HEK293 (cell line): Measurements from ENCODE around the gene LTBP1.

Experiments
- CTCF ChIA-PET: fragments of 350-600 bp; formaldehyde crosslinking; extraction: SDS; loops from one replicate; lab custom pipeline; 2021; ENCODE audit warnings: antibody characterized with exemption; lab: Yijun Ruan, JAX
- POLR2A ChIA-PET: fragments of 300-600 bp; formaldehyde crosslinking; extraction: SDS; loops from one replicate; lab custom pipeline; 2020; ENCODE audit warnings: antibody characterized with exemption, inconsistent platforms; lab: Yijun Ruan, JAX
- H3K27ac ChIP-seq: fragments of 200-500 bp; sonication (Bioruptor generic); 2 replicates; pipeline ENCODE4 v1.5.1; 2014; ENCODE audit warnings: low read depth, low read length, control low read depth, inconsistent platforms; ENCODE audit errors: extremely low read depth
- H3K36me3 ChIP-seq, 2 experiments: fragments of 200-500 bp in 1 of 2; sonication (Bioruptor generic) in 1 of 2; 1 replicate in 1 of 2; 2 replicates in 1 of 2; pipeline ENCODE4 v1.5.1; 2014 to 2017; ENCODE audit warnings: inconsistent platforms in 2 of 2, low read length in 2 of 2; ENCODE audit not compliant: control insufficient read depth in 2 of 2, insufficient read depth in 1 of 2
- H3K4me1 ChIP-seq: fragments of 200-500 bp; sonication (Bioruptor generic); 2 replicates; pipeline ENCODE4 v1.5.1; 2014; ENCODE audit warnings: mild to moderate bottlenecking, low read length, inconsistent platforms; ENCODE audit not compliant: control insufficient read depth, insufficient read depth
- H3K4me3 ChIP-seq: 2 replicates; pipeline ENCODE4 v1.5.1; 2011; ENCODE audit warnings: low read depth, mild to moderate bottlenecking, control low read depth, low read length, moderate library complexity
- H3K9me3 ChIP-seq: fragments of 200-500 bp; sonication (Bioruptor generic); 2 replicates; pipeline ENCODE4 v1.5.1; 2014; ENCODE audit warnings: low read depth, low read length, inconsistent platforms; ENCODE audit not compliant: control insufficient read depth, insufficient read depth
- GLI2 ChIP-seq: fragments of 450-650 bp; formaldehyde crosslinking; IDR thresholded peaks from 2 replicates; pipeline ENCODE4; 2017; ENCODE audit warnings: missing biosample characterization, missing genetic modification characterization, low read depth, borderline replicate concordance
- GLIS2 ChIP-seq: fragments of 450-650 bp; formaldehyde crosslinking; IDR thresholded peaks from 2 replicates; pipeline ENCODE4 v1.5.1; 2016; ENCODE audit warnings: missing biosample characterization, missing genetic modification characterization
- MEIS1 ChIP-seq: sonication (generic); formaldehyde crosslinking; IDR thresholded peaks from 2 replicates; pipeline ENCODE4 v1.8.1; 2022; ENCODE audit warnings: missing genetic modification reagents, mild to moderate bottlenecking, borderline replicate concordance
- REPIN1 ChIP-seq: fragments of 450-650 bp; formaldehyde crosslinking; IDR thresholded peaks from 2 replicates; pipeline ENCODE4 v1.5.1; 2017; ENCODE audit warnings: missing biosample characterization, missing genetic modification characterization, low read depth
- SP7 ChIP-seq: fragments of 450-650 bp; formaldehyde crosslinking; IDR thresholded peaks from 2 replicates; pipeline ENCODE4 v1.5.1; 2016; ENCODE audit warnings: missing biosample characterization, missing genetic modification characterization
- ZNF114 ChIP-seq: fragments of 450-650 bp; formaldehyde crosslinking; IDR thresholded peaks from 2 replicates; pipeline ENCODE4 v1.5.0; 2017; ENCODE audit warnings: missing biosample characterization, missing genetic modification characterization
- ZNF133 ChIP-seq: fragments of 450-650 bp; formaldehyde crosslinking; IDR thresholded peaks from 2 replicates; pipeline ENCODE4 v1.5.1; 2016; ENCODE audit warnings: missing biosample characterization, missing genetic modification characterization
- ZNF202 ChIP-seq: fragments of 450-650 bp; formaldehyde crosslinking; IDR thresholded peaks from 2 replicates; pipeline ENCODE4 v1.5.1; 2016; ENCODE audit warnings: missing biosample characterization, missing genetic modification characterization, borderline replicate concordance
- ZNF324 ChIP-seq: fragments of 450-650 bp; formaldehyde crosslinking; IDR thresholded peaks from 2 replicates; pipeline ENCODE4 v1.5.1; 2016; ENCODE audit warnings: missing biosample characterization, missing genetic modification characterization
- ZNF350 ChIP-seq: fragments of 450-650 bp; formaldehyde crosslinking; IDR thresholded peaks from 2 replicates; pipeline ENCODE4 v1.5.0; 2017; ENCODE audit warnings: missing biosample characterization, mild to moderate bottlenecking, missing genetic modification characterization
- ZNF621 ChIP-seq: fragments of 450-650 bp; formaldehyde crosslinking; IDR thresholded peaks from 2 replicates; pipeline ENCODE4 v1.5.1; 2017; ENCODE audit warnings: missing biosample characterization, missing genetic modification characterization
- ZNF623 ChIP-seq: fragments of 450-650 bp; formaldehyde crosslinking; IDR thresholded peaks from 2 replicates; pipeline ENCODE4 v1.5.1; 2016; ENCODE audit warnings: missing biosample characterization, missing genetic modification characterization
- ZNF629 ChIP-seq: fragments of 450-650 bp; formaldehyde crosslinking; IDR thresholded peaks from 2 replicates; pipeline ENCODE4 v1.5.1; 2017; ENCODE audit warnings: missing biosample characterization, missing genetic modification characterization
- ZNF654 ChIP-seq: fragments of 450-650 bp; formaldehyde crosslinking; IDR thresholded peaks from 2 replicates; pipeline ENCODE4 v1.5.1; 2016; ENCODE audit warnings: low read depth, missing biosample characterization, missing genetic modification characterization
- ZNF791 ChIP-seq: fragments of 450-650 bp; formaldehyde crosslinking; IDR thresholded peaks from 2 replicates; pipeline ENCODE4 v1.5.1; 2016; ENCODE audit warnings: missing biosample characterization, missing genetic modification characterization
- TF ChIP-seq, protein P1 (sequence below): fragments of 450-650 bp; formaldehyde crosslinking; IDR thresholded peaks from 2 replicates; pipeline ENCODE4 v1.5.1; 2016; ENCODE audit warnings: missing biosample characterization, missing genetic modification characterization
- TF ChIP-seq, protein P2 (sequence below): fragments of 450-650 bp; formaldehyde crosslinking; IDR thresholded peaks from 2 replicates; pipeline ENCODE4 v1.5.1; 2017; ENCODE audit warnings: missing biosample characterization, missing genetic modification characterization
- TF ChIP-seq, protein P3 (sequence below): fragments of 450-650 bp; IDR thresholded peaks from 2 replicates; pipeline ENCODE4 v1.5.1; 2018; ENCODE audit warnings: missing biosample characterization, missing genetic modification characterization
- TF ChIP-seq, protein P4 (sequence below): fragments of 450-650 bp; formaldehyde crosslinking; IDR thresholded peaks from 2 replicates; pipeline ENCODE4 v1.5.1; 2017; ENCODE audit warnings: missing biosample characterization, missing genetic modification characterization
- TF ChIP-seq, protein P5 (sequence below): fragments of 450-650 bp; formaldehyde crosslinking; IDR thresholded peaks from 2 replicates; pipeline ENCODE4 v1.5.1; 2016; ENCODE audit warnings: missing biosample characterization, missing genetic modification characterization
- TF ChIP-seq, protein P6 (sequence below): fragments of 450-650 bp; formaldehyde crosslinking; IDR thresholded peaks from 2 replicates; pipeline ENCODE4 v1.5.1; 2016; ENCODE audit warnings: missing biosample characterization, missing genetic modification characterization

LTBP1 gene

DNA sequence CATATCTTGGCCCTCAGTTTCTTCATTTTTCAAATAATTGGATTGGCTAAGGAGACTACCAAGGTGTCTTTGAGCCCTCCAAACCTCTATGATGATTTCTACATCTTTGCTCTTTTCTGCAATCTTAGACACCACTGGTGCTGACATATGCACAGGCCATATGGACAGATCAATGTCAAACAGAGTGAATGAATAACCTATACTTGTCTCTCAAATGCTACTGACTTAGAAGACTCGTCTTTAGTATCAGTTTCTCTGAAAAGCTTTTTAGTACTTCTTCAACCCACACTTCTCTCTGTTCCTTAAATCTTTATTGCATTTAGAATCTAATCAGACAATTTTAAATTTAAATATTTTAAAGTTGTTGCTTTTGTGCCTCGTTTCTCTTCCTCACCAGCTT, 258.2 kb downstream of the LTBP1 start:
- ChIA-PET POLR2A (no interaction called here), CTCF (interaction anchor here (1.2 kb wide), 1 partner anchor 185 kb away, joined by 4 read pairs; no protein-coding TSS in a partner anchor)
- Histone ChIP-seq H3K9me3 (no peaks in the 10 kb centered on the region), H3K36me3 (no peaks in the 10 kb centered on the region), H3K4me3 (no peak overlapping the region), H3K27ac (no peak overlapping the region), H3K4me1 (no peaks in the 10 kb centered on the region)
- TF ChIP-seq ZNF621 (tag by site-specific recombination) (no peak), ZNF623 (tag by site-specific recombination) (no peak), GLI2 (tag by site-specific recombination) (no peak), ZNF350 (no peak), MEIS1 (CRISPR knock-in tag) (no peak)
- TF ChIP-seq, protein P1, sequence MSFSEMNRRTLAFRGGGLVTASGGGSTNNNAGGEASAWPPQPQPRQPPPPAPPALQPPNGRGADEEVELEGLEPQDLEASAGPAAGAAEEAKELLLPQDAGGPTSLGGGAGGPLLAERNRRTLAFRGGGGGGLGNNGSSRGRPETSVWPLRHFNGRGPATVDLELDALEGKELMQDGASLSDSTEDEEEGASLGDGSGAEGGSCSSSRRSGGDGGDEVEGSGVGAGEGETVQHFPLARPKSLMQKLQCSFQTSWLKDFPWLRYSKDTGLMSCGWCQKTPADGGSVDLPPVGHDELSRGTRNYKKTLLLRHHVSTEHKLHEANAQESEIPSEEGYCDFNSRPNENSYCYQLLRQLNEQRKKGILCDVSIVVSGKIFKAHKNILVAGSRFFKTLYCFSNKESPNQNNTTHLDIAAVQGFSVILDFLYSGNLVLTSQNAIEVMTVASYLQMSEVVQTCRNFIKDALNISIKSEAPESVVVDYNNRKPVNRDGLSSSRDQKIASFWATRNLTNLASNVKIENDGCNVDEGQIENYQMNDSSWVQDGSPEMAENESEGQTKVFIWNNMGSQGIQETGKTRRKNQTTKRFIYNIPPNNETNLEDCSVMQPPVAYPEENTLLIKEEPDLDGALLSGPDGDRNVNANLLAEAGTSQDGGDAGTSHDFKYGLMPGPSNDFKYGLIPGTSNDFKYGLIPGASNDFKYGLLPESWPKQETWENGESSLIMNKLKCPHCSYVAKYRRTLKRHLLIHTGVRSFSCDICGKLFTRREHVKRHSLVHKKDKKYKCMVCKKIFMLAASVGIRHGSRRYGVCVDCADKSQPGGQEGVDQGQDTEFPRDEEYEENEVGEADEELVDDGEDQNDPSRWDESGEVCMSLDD (tag by site-specific recombination), result no peak
- TF ChIP-seq, protein P2, sequence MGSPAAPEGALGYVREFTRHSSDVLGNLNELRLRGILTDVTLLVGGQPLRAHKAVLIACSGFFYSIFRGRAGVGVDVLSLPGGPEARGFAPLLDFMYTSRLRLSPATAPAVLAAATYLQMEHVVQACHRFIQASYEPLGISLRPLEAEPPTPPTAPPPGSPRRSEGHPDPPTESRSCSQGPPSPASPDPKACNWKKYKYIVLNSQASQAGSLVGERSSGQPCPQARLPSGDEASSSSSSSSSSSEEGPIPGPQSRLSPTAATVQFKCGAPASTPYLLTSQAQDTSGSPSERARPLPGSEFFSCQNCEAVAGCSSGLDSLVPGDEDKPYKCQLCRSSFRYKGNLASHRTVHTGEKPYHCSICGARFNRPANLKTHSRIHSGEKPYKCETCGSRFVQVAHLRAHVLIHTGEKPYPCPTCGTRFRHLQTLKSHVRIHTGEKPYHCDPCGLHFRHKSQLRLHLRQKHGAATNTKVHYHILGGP (tag by site-specific recombination), result no peak
- TF ChIP-seq, protein P3, sequence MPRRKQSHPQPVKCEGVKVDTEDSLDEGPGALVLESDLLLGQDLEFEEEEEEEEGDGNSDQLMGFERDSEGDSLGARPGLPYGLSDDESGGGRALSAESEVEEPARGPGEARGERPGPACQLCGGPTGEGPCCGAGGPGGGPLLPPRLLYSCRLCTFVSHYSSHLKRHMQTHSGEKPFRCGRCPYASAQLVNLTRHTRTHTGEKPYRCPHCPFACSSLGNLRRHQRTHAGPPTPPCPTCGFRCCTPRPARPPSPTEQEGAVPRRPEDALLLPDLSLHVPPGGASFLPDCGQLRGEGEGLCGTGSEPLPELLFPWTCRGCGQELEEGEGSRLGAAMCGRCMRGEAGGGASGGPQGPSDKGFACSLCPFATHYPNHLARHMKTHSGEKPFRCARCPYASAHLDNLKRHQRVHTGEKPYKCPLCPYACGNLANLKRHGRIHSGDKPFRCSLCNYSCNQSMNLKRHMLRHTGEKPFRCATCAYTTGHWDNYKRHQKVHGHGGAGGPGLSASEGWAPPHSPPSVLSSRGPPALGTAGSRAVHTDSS, result no peak

DNA sequence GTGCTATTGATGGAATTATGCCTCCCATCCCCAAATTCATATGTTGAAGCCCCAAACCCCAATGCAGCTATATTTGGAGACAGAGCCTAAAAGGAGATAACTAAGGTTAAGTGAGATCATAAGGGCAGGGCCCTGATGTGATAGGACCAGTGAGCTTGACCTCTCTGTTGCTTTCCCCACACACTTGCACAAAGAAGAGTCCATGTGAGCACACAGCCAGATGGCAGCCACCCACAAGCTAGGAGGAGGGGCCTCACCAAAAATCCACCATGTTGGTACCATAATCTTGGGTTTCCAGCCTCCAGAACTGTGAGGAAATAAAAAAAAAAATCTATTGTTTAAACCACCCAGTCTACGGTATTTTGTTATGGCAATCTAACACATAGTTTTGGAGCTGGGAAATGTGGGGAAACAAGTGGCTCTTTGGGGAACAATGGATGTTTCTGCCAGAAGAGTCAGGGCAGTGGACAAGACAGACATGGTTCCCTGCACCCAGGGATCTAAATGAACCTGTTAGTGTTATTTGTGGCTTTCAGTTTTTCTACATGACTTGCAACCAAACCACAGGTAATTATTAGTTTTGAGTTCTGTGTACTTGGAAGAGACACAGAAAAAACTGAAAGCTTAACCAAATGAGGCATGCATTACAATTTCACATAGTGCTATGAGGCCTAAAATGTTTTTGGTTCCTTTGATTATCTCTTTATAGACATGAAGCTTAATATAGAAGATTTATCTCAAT, 259.1 kb downstream of the LTBP1 start:
- ChIA-PET CTCF (interaction anchor here (0.6 kb wide), 1 partner anchor 181 kb away, joined by 4 read pairs; no protein-coding TSS in a partner anchor), POLR2A (no interaction called here)
- no peak for TF ChIP-seq ZNF629
- TF ChIP-seq ZNF654, result no peak
- no peak for TF ChIP-seq ZNF791
- TF ChIP-seq, protein P4, sequence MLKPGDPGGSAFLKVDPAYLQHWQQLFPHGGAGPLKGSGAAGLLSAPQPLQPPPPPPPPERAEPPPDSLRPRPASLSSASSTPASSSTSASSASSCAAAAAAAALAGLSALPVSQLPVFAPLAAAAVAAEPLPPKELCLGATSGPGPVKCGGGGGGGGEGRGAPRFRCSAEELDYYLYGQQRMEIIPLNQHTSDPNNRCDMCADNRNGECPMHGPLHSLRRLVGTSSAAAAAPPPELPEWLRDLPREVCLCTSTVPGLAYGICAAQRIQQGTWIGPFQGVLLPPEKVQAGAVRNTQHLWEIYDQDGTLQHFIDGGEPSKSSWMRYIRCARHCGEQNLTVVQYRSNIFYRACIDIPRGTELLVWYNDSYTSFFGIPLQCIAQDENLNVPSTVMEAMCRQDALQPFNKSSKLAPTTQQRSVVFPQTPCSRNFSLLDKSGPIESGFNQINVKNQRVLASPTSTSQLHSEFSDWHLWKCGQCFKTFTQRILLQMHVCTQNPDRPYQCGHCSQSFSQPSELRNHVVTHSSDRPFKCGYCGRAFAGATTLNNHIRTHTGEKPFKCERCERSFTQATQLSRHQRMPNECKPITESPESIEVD (tag by site-specific recombination), result no peak
- no peak for TF ChIP-seq GLIS2
- TF ChIP-seq ZNF350, result no peak
- no peak for TF ChIP-seq REPIN1 (tag by site-specific recombination)
- TF ChIP-seq SP7 (tag by site-specific recombination), result no peak
- TF ChIP-seq, protein P5, sequence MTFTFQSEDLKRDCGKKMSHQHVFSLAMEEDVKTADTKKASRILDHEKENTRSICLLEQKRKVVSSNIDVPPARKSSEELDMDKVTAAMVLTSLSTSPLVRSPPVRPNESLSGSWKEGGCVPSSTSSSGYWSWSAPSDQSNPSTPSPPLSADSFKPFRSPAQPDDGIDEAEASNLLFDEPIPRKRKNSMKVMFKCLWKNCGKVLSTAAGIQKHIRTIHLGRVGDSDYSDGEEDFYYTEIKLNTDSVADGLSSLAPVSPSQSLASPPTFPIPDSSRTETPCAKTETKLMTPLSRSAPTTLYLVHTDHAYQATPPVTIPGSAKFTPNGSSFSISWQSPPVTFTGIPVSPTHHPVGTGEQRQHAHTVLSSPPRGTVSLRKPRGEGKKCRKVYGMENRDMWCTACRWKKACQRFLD, result no peak
- TF ChIP-seq ZNF202 (tag by site-specific recombination), result no peak
- TF ChIP-seq ZNF114 (tag by site-specific recombination), result no peak
- TF ChIP-seq, protein P6, sequence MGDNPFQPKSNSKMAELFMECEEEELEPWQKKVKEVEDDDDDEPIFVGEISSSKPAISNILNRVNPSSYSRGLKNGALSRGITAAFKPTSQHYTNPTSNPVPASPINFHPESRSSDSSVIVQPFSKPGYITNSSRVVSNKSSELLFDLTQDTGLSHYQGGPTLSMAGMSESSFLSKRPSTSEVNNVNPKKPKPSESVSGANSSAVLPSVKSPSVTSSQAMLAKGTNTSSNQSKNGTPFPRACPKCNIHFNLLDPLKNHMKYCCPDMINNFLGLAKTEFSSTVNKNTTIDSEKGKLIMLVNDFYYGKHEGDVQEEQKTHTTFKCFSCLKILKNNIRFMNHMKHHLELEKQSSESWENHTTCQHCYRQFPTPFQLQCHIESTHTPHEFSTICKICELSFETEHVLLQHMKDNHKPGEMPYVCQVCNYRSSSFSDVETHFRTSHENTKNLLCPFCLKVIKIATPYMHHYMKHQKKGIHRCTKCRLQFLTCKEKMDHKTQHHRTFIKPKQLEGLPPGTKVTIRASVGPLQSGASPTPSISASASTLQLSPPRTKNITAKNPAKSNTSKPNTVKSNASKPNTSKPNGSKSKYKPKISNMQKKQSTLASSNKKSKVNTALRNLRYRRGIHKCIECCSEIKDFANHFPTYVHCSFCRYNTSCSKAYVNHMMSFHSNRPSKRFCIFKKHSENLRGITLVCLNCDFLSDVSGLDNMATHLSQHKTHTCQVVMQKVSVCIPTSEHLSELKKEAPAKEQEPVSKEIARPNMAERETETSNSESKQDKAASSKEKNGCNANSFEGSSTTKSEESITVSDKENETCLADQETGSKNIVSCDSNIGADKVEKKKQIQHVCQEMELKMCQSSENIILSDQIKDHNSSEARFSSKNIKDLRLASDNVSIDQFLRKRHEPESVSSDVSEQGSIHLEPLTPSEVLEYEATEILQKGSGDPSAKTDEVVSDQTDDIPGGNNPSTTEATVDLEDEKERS (tag by site-specific recombination), result no peak
- no peak for TF ChIP-seq ZNF133 (tag by site-specific recombination)
- TF ChIP-seq ZNF324 (tag by site-specific recombination), result no peak
- H3K4me3 ChIP-seq, result no peak overlapping the region
- H3K27ac ChIP-seq, result no peak overlapping the region
- no peaks in the 10 kb centered on the region for H3K36me3 ChIP-seq
- H3K4me1 ChIP-seq, result no peaks in the 10 kb centered on the region
- no peaks in the 10 kb centered on the region for H3K9me3 ChIP-seq
